Astrocyte (in vitro differentiated cells and primary cell): ENCODE results near the gene DCLK1. TPM values are rescaled to one million over a fixed set of nuclear protein-coding genes. Genes with fewer than 3 reads are reported as not detected.

Source experiments
- DNase-seq: peaks from one replicate; pipeline ENCODE4 v3.0.0-alpha.2; 2010; ENCODE audit warnings: low read depth
- FAIRE-seq: peaks from 2 replicates; lab custom pipeline; 2011; peaks lifted over from hg19 to GRCh38; lab: Jason Lieb, UNC
- H2AFZ ChIP-seq: 2 replicates; pipeline ENCODE4 v1.6.0; 2012; ENCODE audit warnings: low read depth, low read length, inconsistent platforms
- H3K27ac ChIP-seq: 2 replicates; pipeline ENCODE4 v1.5.1; 2011; ENCODE audit warnings: low read depth, low read length, inconsistent platforms
- H3K27me3 ChIP-seq: 2 replicates; pipeline ENCODE4 v1.6.0; 2011; ENCODE audit warnings: low read length, inconsistent platforms; ENCODE audit not compliant: insufficient read depth
- H3K36me3 ChIP-seq: 2 replicates; pipeline ENCODE4 v1.5.1; 2011; ENCODE audit warnings: low read length, inconsistent platforms; ENCODE audit not compliant: insufficient read depth
- H3K4me1 ChIP-seq: 2 replicates; pipeline ENCODE4 v1.5.1; 2011; ENCODE audit warnings: low read length, inconsistent platforms; ENCODE audit not compliant: insufficient read depth
- H3K4me2 ChIP-seq: 2 replicates; pipeline ENCODE4 v1.6.0; 2012; ENCODE audit warnings: low read length, inconsistent platforms
- H3K4me3 ChIP-seq: 2 replicates; pipeline ENCODE4 v1.5.1; 2011; ENCODE audit warnings: low read depth, mild to moderate bottlenecking, low read length, inconsistent platforms; ENCODE audit not compliant: insufficient read depth
- H3K79me2 ChIP-seq: 2 replicates; pipeline ENCODE4 v1.6.0; 2012; ENCODE audit warnings: mild to moderate bottlenecking, low read length, inconsistent platforms; ENCODE audit not compliant: insufficient read depth
- H3K9ac ChIP-seq: 2 replicates; pipeline ENCODE4 v1.6.0; 2012; ENCODE audit warnings: mild to moderate bottlenecking, low read length, inconsistent platforms
- H3K9me3 ChIP-seq: 2 replicates; pipeline ENCODE4 v1.5.1; 2012; ENCODE audit warnings: low read depth, mild to moderate bottlenecking, low read length, inconsistent platforms; ENCODE audit not compliant: insufficient read depth
- H4K20me1 ChIP-seq: 2 replicates; pipeline ENCODE4 v1.6.0; 2012; ENCODE audit warnings: low read length, inconsistent platforms; ENCODE audit not compliant: insufficient read depth
- H3K27ac Mint-ChIP-seq: one replicate; pipeline ENCODE4 v1.8.0; 2021; ENCODE audit warnings: mild to moderate bottlenecking, mixed read lengths; ENCODE audit not compliant: unreplicated experiment
- H3K27me3 Mint-ChIP-seq: one replicate; pipeline ENCODE4 v1.8.0; 2021; ENCODE audit warnings: low read depth, mixed read lengths; ENCODE audit not compliant: unreplicated experiment
- H3K36me3 Mint-ChIP-seq: one replicate; pipeline ENCODE4 v1.8.0; 2021; ENCODE audit warnings: low read depth, mixed read lengths; ENCODE audit not compliant: unreplicated experiment
- H3K4me1 Mint-ChIP-seq: one replicate; pipeline ENCODE4 v1.8.0; 2021; ENCODE audit warnings: low read depth, mixed read lengths; ENCODE audit not compliant: unreplicated experiment
- H3K4me3 Mint-ChIP-seq: one replicate; pipeline ENCODE4 v1.8.0; 2021; ENCODE audit warnings: mild to moderate bottlenecking, moderate library complexity, mixed read lengths; ENCODE audit not compliant: unreplicated experiment
- H3K9me3 Mint-ChIP-seq: one replicate; pipeline ENCODE4 v1.8.0; 2021; ENCODE audit warnings: mild to moderate bottlenecking, mixed read lengths; ENCODE audit not compliant: unreplicated experiment
- EZH2 ChIP-seq: IDR thresholded peaks from 2 replicates; pipeline ENCODE4 v1.6.1; 2012; ENCODE audit warnings: mild to moderate bottlenecking, low read length, inconsistent platforms; ENCODE audit not compliant: insufficient read depth
- total RNA-seq: library from RNA; stranded (reverse); gene quantifications from 2 replicates; pipeline ENCODE4 v1.2.1, GENCODE V29; 2021
- TF ChIP-seq, protein P1 (sequence below): IDR thresholded peaks from 2 replicates; pipeline ENCODE4 v1.5.1; 2011; ENCODE audit warnings: low read depth, mild to moderate bottlenecking, inconsistent platforms, low read length, moderate library complexity; ENCODE audit not compliant: insufficient read depth

Gene DCLK1
- total RNA-seq, 1 donor from 2014 or later = 4.9 TPM

DNA sequence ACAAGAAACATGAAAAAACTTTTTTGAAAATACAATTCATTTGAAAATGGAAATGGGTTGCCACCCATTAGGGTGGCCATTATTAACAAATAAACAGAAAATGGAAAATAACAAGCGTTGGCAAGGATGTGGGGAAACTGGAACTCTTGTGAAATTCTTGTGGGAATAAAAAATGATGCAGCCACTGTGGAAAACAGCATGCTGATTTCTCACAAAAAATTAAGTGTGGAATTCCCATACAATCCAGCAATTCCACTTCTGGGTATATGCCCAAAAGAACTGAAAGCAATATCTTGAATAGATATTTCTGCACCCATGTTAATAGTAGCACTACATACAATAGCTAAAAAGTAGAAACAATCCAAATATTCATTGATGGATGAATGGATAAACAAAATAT is 165.2 kb downstream of the DCLK1 start:
- Histone ChIP-seq H3K9ac (no peak overlapping the region), H3K27ac (no peak overlapping the region), H3K36me3 (no peaks in the 10 kb centered on the region), H3K9me3 (no peaks in the 10 kb centered on the region), H3K27me3 (no peaks in the 10 kb centered on the region), H3K79me2 (no peaks in the 10 kb centered on the region), H3K4me3 (no peak overlapping the region), H3K4me2 (no peak overlapping the region), H2AFZ (no peak overlapping the region), H3K4me1 (peaks cover 5% of the 10 kb centered on the region), H4K20me1 (no peaks in the 10 kb centered on the region)
- H3K9me3 Mint-ChIP-seq = peaks cover 7% of the 10 kb centered on the region
- no peak overlapping the region for H3K4me3 Mint-ChIP-seq
- DNase-seq (no peak), FAIRE-seq (no peak)
- H3K27ac Mint-ChIP-seq = no peak overlapping the region
- peaks cover 8% of the 10 kb centered on the region for H3K4me1 Mint-ChIP-seq
- H3K27me3 Mint-ChIP-seq = no peaks in the 10 kb centered on the region
- no peaks in the 10 kb centered on the region for H3K36me3 Mint-ChIP-seq
- TF ChIP-seq, protein P1, sequence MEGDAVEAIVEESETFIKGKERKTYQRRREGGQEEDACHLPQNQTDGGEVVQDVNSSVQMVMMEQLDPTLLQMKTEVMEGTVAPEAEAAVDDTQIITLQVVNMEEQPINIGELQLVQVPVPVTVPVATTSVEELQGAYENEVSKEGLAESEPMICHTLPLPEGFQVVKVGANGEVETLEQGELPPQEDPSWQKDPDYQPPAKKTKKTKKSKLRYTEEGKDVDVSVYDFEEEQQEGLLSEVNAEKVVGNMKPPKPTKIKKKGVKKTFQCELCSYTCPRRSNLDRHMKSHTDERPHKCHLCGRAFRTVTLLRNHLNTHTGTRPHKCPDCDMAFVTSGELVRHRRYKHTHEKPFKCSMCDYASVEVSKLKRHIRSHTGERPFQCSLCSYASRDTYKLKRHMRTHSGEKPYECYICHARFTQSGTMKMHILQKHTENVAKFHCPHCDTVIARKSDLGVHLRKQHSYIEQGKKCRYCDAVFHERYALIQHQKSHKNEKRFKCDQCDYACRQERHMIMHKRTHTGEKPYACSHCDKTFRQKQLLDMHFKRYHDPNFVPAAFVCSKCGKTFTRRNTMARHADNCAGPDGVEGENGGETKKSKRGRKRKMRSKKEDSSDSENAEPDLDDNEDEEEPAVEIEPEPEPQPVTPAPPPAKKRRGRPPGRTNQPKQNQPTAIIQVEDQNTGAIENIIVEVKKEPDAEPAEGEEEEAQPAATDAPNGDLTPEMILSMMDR = no peak
- TF ChIP-seq EZH2 = no peak

DNA sequence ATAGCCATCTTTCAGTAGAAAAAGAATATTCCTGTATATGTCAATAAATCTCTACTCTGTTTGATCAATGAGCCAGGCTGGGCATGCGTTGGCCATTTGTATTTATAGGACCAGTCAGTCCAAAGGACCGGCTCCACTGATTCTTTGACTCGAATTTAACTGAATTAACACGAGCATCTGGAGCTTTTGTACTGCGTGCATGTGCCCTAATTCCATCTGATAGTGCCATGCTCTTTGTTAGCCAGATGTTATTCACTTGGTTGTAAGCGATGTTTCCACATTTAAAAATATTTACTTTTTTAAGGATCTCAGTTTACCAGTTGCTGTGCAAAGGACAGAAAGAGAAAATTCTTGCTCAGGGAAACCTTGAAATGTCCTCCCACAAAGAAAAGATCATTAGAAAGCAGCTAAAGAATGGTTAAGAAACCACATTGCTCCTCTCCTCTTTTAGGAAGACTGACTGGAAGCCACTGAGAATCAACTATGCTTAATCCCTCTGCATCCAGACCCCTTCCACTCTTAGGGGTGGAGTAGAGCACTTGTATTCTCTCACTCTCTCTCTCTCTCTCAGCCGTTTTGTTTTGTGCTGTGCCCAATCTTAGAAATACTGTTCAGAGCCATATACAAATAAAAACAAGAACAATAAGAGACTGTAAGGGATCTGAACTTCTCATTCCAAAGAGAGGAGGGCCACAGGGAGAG is 165.8 kb downstream of the DCLK1 start:
- no peak for FAIRE-seq
- Histone ChIP-seq H2AFZ (no peak overlapping the region), H3K4me1 (peaks cover 8% of the 10 kb centered on the region), H3K9ac (no peak overlapping the region), H3K27ac (no peak overlapping the region), H3K4me2 (no peak overlapping the region), H3K79me2 (no peaks in the 10 kb centered on the region), H4K20me1 (no peaks in the 10 kb centered on the region), H3K27me3 (no peaks in the 10 kb centered on the region), H3K4me3 (no peak overlapping the region), H3K9me3 (no peaks in the 10 kb centered on the region), H3K36me3 (no peaks in the 10 kb centered on the region)
- Mint-ChIP-seq H3K27ac (no peak overlapping the region), H3K4me3 (no peak overlapping the region), H3K27me3 (no peaks in the 10 kb centered on the region), H3K4me1 (peaks cover 12% of the 10 kb centered on the region), H3K9me3 (peaks cover 7% of the 10 kb centered on the region), H3K36me3 (no peaks in the 10 kb centered on the region)
- TF ChIP-seq EZH2 = no peak
- TF ChIP-seq, protein P1 = no peak
- DNase-seq = no peak

DNA sequence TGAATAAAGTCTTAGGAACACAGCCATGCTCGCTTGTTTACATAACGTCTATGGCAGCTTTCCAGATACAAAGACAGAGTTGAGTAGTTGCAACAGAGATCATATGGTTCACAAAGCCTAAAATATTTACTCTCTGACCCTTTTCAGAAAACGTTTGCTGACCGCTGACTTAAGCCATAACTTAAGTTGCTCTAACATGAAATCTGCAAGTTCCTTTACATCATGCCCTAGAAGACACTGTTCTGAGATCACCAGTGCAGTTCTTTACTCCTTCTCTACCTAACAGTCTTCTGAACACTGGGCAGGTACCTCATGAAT is 166.4 kb downstream of the DCLK1 start:
- H3K4me1 Mint-ChIP-seq = peaks cover 17% of the 10 kb centered on the region
- Histone ChIP-seq H3K4me2 (no peak overlapping the region), H3K27ac (no peak overlapping the region), H3K79me2 (no peaks in the 10 kb centered on the region), H3K36me3 (no peaks in the 10 kb centered on the region), H3K9ac (no peak overlapping the region), H2AFZ (no peak overlapping the region), H3K27me3 (no peaks in the 10 kb centered on the region), H4K20me1 (no peaks in the 10 kb centered on the region), H3K4me1 (peaks cover 8% of the 10 kb centered on the region), H3K9me3 (no peaks in the 10 kb centered on the region), H3K4me3 (no peak overlapping the region)
- H3K36me3 Mint-ChIP-seq = no peaks in the 10 kb centered on the region
- TF ChIP-seq EZH2 = no peak
- TF ChIP-seq, protein P1 = no peak
- DNase-seq (no peak), FAIRE-seq (no peak)
- H3K4me3 Mint-ChIP-seq = no peak overlapping the region
- H3K27ac Mint-ChIP-seq = no peak overlapping the region
- H3K27me3 Mint-ChIP-seq = no peaks in the 10 kb centered on the region
- H3K9me3 Mint-ChIP-seq = peaks cover 7% of the 10 kb centered on the region
